Fibroblast of gingiva (primary cell): ENCODE measurements around the gene TEAD3.
"Not testable (repeated sequence)": the region's sequence is repeated elsewhere in the genome, so short reads cannot be mapped to it uniquely, and the experiment has no call there.

Source experiments
- DNase-seq: peaks from one replicate; pipeline ENCODE4 v3.0.0-alpha.2; 2011; ENCODE audit warnings: low read depth

Gene TEAD3

GRCh38 chr6:35451354-35452182 is 45.3 kb downstream of the TEAD3 start:
- DNase-seq = no peak

GRCh38 chr6:35449287-35449881 is 47.5 kb downstream of the TEAD3 start:
- DNase-seq = peak; percentile 58

- no peak for DNase-seq
Measured at GRCh38 chr6:35448191-35448590, 48.7 kb downstream of the TEAD3 start.

GRCh38 chr6:35445691-35446090 is 51.2 kb downstream of the TEAD3 start:
- DNase-seq = no peak

GRCh38 chr6:35443341-35444030 is 53.4 kb downstream of the TEAD3 start:
- no peak for DNase-seq

- no peak for DNase-seq
Measured at GRCh38 chr6:35442693-35443092, 54.2 kb downstream of the TEAD3 start.

GRCh38 chr6:35441642-35442041 is 55.2 kb downstream of the TEAD3 start:
- DNase-seq = no peak

- no peak for DNase-seq
Measured at GRCh38 chr6:35441205-35441604, 55.7 kb downstream of the TEAD3 start.

GRCh38 chr6:35439308-35439707 is 57.6 kb downstream of the TEAD3 start:
- no peak for DNase-seq

- DNase-seq = not testable (repeated sequence)
Measured at GRCh38 chr6:35438378-35439065, 58.4 kb downstream of the TEAD3 start.

GRCh38 chr6:35436071-35436857 is 60.6 kb downstream of the TEAD3 start:
- DNase-seq = no peak

GRCh38 chr6:35435074-35435837 is 61.6 kb downstream of the TEAD3 start:
- DNase-seq = no peak

GRCh38 chr6:35432702-35433101 is 64.2 kb downstream of the TEAD3 start:
- not testable (repeated sequence) for DNase-seq

- DNase-seq = no peak
Measured at GRCh38 chr6:35432291-35432690, 64.6 kb downstream of the TEAD3 start.

- no peak for DNase-seq
Measured at GRCh38 chr6:35429463-35429862, 67.4 kb downstream of the TEAD3 start.

GRCh38 chr6:35428421-35429149 is 68.3 kb downstream of the TEAD3 start:
- DNase-seq = no peak

GRCh38 chr6:35427851-35428321 is 69.0 kb downstream of the TEAD3 start:
- peak; percentile 59 for DNase-seq

- DNase-seq = no peak
Measured at GRCh38 chr6:35427435-35427834, 69.4 kb downstream of the TEAD3 start.

GRCh38 chr6:35426074-35426473 is 70.8 kb downstream of the TEAD3 start:
- no peak for DNase-seq

GRCh38 chr6:35425284-35425683 is 71.6 kb downstream of the TEAD3 start:
- peak; percentile 90 for DNase-seq
